GM12872 (cell line): ENCODE results near the gene MRTFB.

ENCODE experiments used
- CTCF ChIP-seq: IDR thresholded peaks from 3 replicates; pipeline ENCODE4 v1.5.1; 2011; ENCODE audit warnings: low read depth, mild to moderate bottlenecking, low read length, moderate library complexity; ENCODE audit not compliant: insufficient read depth

MRTFB gene

GRCh38 chr16:14264327-14264943 is 193.3 kb downstream of the MRTFB start:
- TF ChIP-seq CTCF, result no peak

GRCh38 chr16:14268073-14268472 is 197.0 kb downstream of the MRTFB start:
- no peak for TF ChIP-seq CTCF

- TF ChIP-seq CTCF, result no peak
Measured at GRCh38 chr16:14275934-14276333, 204.8 kb downstream of the MRTFB start.

- TF ChIP-seq CTCF, result no peak
Measured at GRCh38 chr16:14278749-14279148, 207.6 kb downstream of the MRTFB start.

GRCh38 chr16:14280541-14280940 is 209.4 kb downstream of the MRTFB start:
- TF ChIP-seq CTCF, result no peak

GRCh38 chr16:14283786-14284185 is 212.7 kb downstream of the MRTFB start:
- no peak for TF ChIP-seq CTCF

GRCh38 chr16:14284371-14284770 is 213.3 kb downstream of the MRTFB start:
- TF ChIP-seq CTCF, result no peak

GRCh38 chr16:14284930-14285512 is 213.9 kb downstream of the MRTFB start:
- TF ChIP-seq CTCF, result peak; percentile 50
